LNCaP clone FGC (cell line): ENCODE data around the gene CCDC12.

ENCODE experiments used
- DNase-seq: peaks from one replicate; pipeline ENCODE4 v3.0.0-alpha.2; 2011; ENCODE audit warnings: low read depth
- H3K4me3 ChIP-seq: 2 replicates; pipeline ENCODE4 v1.5.1; 2011; ENCODE audit warnings: mild to moderate bottlenecking, low read depth, low read length, control low read depth
- CTCF ChIP-seq: IDR thresholded peaks from 2 replicates; pipeline ENCODE4 v1.5.1; 2012; ENCODE audit warnings: mild to moderate bottlenecking; ENCODE audit not compliant: control insufficient read depth, insufficient read depth; ENCODE audit errors: extremely low read depth

Gene CCDC12

GRCh38 chr3:46943237-46944187 is 33.0 kb downstream of the CCDC12 start:
- no peak for DNase-seq
- H3K4me3 ChIP-seq: no peak overlapping the region
- no peak for TF ChIP-seq CTCF

GRCh38 chr3:46942481-46943236 is 33.9 kb downstream of the CCDC12 start:
- no peak overlapping the region for H3K4me3 ChIP-seq
- no peak for DNase-seq

GRCh38 chr3:46942076-46942475 is 34.5 kb downstream of the CCDC12 start:
- H3K4me3 ChIP-seq: no peak overlapping the region
- no peak for TF ChIP-seq CTCF
- no peak for DNase-seq

More at GRCh38 chr3:46942481-46943236, 33.9 kb downstream of the CCDC12 start:
- TF ChIP-seq CTCF: no peak

GRCh38 chr3:46939578-46940445 is 36.7 kb downstream of the CCDC12 start:
- no peak for DNase-seq
- no peak for TF ChIP-seq CTCF
- H3K4me3 ChIP-seq: no peak overlapping the region

DNA sequence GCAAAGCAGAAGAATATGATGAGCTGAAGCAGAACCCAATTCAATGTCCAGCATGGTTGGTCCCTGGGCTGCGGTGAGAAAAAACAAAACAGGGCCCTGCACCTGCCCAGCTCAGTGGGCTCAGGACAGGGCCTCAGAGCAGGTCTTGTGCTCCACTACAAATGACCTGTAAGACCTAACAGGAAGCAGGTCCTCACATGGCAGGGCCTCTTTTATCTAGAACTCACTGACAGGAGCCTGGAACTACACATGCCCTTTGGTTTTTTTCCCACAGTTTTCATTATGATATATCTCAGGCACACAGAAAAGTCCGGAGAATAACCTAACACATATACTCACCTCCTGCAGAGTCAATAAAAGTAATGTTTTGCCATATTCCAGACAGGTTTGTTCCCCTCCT is 38.4 kb downstream of the CCDC12 start:
- no peak for TF ChIP-seq CTCF
- no peak for DNase-seq
- no peak overlapping the region for H3K4me3 ChIP-seq

- no peak overlapping the region for H3K4me3 ChIP-seq
- TF ChIP-seq CTCF: no peak
- DNase-seq: no peak
Observed at GRCh38 chr3:46936733-46937250, 39.8 kb downstream of the CCDC12 start.
